ENCODE measurements around the gene ASPHD2. TPM values are rescaled to one million over a fixed set of nuclear protein-coding genes. Genes with fewer than 3 reads are reported as not detected.

The ASPHD2 gene, protein sequence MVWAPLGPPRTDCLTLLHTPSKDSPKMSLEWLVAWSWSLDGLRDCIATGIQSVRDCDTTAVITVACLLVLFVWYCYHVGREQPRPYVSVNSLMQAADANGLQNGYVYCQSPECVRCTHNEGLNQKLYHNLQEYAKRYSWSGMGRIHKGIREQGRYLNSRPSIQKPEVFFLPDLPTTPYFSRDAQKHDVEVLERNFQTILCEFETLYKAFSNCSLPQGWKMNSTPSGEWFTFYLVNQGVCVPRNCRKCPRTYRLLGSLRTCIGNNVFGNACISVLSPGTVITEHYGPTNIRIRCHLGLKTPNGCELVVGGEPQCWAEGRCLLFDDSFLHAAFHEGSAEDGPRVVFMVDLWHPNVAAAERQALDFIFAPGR
- polyA plus RNA-seq (2013): 9.5 and 9.9 TPM in 2 replicates

DNA sequence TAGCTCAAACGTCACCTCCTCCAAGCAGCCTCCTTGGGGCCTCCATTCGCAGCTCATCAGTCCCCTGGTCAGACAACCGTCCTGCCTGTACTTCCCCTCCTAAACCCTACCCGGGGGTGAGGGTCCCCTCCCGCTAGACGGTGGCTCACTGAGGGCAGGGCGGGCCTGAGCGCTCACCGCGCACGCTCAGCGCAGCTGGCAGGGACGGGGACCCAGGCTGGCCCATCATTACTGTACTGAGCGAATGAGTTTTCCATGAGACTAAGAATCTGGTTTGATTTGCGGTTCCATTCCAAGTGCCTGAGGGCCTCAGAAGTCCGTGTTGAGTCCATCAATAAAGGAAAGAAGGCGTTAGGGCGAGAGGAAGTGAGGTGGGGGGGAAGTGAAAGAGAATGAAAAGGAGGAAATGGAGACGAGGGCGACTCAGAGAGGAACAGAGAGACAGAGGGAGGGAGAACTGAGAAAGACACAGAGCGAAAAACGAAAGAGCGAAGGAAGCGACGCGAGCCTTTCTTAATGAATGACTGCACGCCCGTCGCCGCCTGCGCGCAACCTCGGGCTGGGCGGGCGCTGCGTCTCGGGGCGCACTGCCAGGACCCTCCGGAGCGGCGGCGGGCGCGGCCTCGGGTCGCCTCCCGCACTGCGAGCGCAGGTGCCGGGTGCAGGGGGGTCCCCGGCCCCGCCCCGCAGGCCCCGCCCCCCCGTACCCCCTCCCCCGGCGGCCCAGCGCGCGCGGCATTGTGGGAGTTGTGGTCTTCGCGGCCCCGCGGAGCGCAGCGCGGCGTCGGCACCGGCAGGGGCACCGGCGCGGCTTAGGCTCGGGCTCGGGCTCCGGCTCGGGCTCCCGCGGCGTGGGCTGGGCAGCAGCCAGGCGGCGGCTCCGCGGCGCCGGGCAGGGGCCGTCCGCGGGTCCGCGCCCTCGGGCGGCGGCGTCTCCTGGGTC lies at the start of gene ASPHD2:
ASPHD2 (plus strand) TSS at position 746 of the 943 bp plus-strand sequence. CDS start 4,356 bp downstream, outside the sequence.
- Histone ChIP-seq H3K4me2 (ENCODE audit: low read length) (peak within 1 kb of the TSS; percentile 87), H3K36me3 (ENCODE audit: control insufficient read depth in 1 of 2, insufficient read depth in 2 of 2, low read length in 2 of 2) (peaks cover 3 to 5% of the 10 kb centered on the region in 2 experiments), H3K4ac (ENCODE audit: low read depth, low read length) (peak within 1 kb of the TSS; percentile 16), H3K27ac (ENCODE audit: low read depth, low read length) (no peak within 1 kb of the TSS), H2BK5ac (ENCODE audit: low read depth, low read length, poor library complexity) (peak within 1 kb of the TSS; percentile 15), H3K23ac (ENCODE audit: low read length) (no peak within 1 kb of the TSS), H3K79me1 (ENCODE audit: low read length) (peaks cover 7% of the 10 kb centered on the region), H2BK12ac (ENCODE audit: low read length) (peak within 1 kb of the TSS; percentile 11), H2AFZ (ENCODE audit: insufficient read depth, low read length, poor library complexity) (peak within 1 kb of the TSS; percentile 44), H3K18ac (ENCODE audit: low read length) (peak within 1 kb of the TSS; percentile 80), H3K9me3 (ENCODE audit: insufficient read depth, low read depth, low read length) (peaks cover 3% of the 10 kb centered on the region), H3K27me3 (ENCODE audit: insufficient read depth, low read length) (no peaks in the 10 kb centered on the region), H4K8ac (ENCODE audit: low read depth, low read length) (peak within 1 kb of the TSS; percentile 73), H2AK5ac (ENCODE audit: low read length) (peak within 1 kb of the TSS; percentile 13), H4K91ac (ENCODE audit: low read depth, low read length) (peak within 1 kb of the TSS; percentile 67), H3K4me3 (ENCODE audit: low read depth, low read length) (peak within 1 kb of the TSS; percentile 87), H3K79me2 (ENCODE audit: control insufficient read depth, insufficient read depth, low read length, poor library complexity) (peaks cover 2% of the 10 kb centered on the region), H3K9ac (ENCODE audit: low read length) (peak within 1 kb of the TSS; percentile 35), H4K12ac (ENCODE audit: low read depth, low read length) (peak within 1 kb of the TSS; percentile 57), H3K14ac (ENCODE audit: low read length) (peak within 1 kb of the TSS; percentile 60), H3K4me1 (ENCODE audit: control insufficient read depth in 1 of 2, insufficient read depth in 2 of 2, low read length in 2 of 2) (peaks cover 9 to 17% of the 10 kb centered on the region in 2 experiments), H2BK120ac (ENCODE audit: insufficient read depth, low read length, poor library complexity) (peak within 1 kb of the TSS; percentile 9)
- WGBS (ENCODE audit: extremely low coverage, insufficient coverage, insufficient read length): no CpG with 5 or more reads among the region's 96 CpGs
- DNase-seq: peak; percentile 21 to 61

DNA sequence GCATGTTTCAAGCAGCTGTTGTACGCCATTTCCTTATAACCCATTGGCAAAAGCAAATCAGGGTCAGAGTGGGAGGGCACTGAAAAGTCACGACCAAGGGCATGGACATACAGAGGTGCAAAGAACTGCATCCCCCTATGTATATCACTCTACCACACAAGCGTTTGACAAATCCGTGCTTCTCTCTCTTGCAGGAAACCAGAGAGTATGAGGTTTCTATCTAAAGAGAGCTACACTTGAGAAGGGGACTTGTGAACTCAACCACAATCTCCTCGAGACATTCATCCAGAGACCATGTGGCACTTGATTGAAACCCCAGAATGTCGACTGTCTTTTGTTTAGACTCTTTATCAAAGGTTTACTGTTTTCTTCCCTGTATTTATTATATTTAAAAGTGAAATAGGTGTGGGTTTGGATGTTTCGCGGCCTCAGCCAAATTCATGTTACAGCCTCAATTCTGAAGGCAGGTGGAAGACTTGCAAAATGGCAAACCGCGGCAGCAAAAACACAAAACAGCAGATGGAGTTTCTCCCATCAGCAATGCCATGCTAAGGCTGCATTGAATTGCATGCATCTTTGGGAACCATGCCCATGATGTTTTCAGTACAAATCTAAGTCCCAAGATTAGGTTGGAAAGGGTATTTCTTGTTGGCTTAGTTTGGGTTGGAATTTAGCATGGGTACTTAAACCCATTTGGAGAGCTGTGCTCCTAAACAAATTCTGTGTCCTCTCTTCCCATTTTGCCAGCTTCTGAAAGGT lies 48.8 kb upstream of the ASPHD2 start:
- Histone ChIP-seq H3K14ac (ENCODE audit: low read length) (no peak overlapping the region), H4K8ac (ENCODE audit: low read depth, low read length) (no peak overlapping the region)

DNA sequence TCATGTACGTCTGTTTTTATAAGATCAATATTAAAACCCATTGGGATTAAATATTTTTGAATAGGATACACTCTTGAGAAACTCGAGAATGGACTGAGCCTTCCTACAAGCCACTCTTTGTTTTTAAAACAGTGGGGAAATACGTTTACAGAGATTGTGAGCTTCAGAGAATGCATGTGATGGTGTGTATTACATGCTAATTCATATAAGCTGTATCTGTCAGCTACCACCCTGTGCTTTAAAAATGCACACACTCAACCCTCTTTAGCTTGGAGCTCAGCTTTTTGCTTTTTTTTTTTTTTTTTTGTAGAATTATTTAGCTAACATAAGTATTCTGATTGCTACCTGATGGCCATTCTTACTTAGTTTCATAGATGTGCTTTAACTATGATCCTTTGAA lies 46.3 kb upstream of the ASPHD2 start:
- Histone ChIP-seq H3K36me3 (ENCODE audit: control insufficient read depth in 1 of 2, insufficient read depth in 2 of 2, low read length in 2 of 2) (no peaks in the 10 kb centered on the region), H2AFZ (ENCODE audit: insufficient read depth, low read length, poor library complexity) (no peak overlapping the region), H3K4me3 (ENCODE audit: low read depth, low read length) (no peak overlapping the region), H2BK120ac (ENCODE audit: insufficient read depth, low read length, poor library complexity) (no peak overlapping the region), H3K23ac (ENCODE audit: low read length) (no peak overlapping the region), H3K18ac (ENCODE audit: low read length) (no peak overlapping the region), H2BK12ac (ENCODE audit: low read length) (no peak overlapping the region), H4K8ac (ENCODE audit: low read depth, low read length) (no peak overlapping the region), H3K9ac (ENCODE audit: low read length) (no peak overlapping the region), H3K79me2 (ENCODE audit: control insufficient read depth, insufficient read depth, low read length, poor library complexity) (no peaks in the 10 kb centered on the region), H3K27me3 (ENCODE audit: insufficient read depth, low read length) (no peaks in the 10 kb centered on the region), H3K9me3 (ENCODE audit: insufficient read depth, low read depth, low read length) (peaks cover 3% of the 10 kb centered on the region), H2AK5ac (ENCODE audit: low read length) (no peak overlapping the region), H4K12ac (ENCODE audit: low read depth, low read length) (no peak overlapping the region), H3K4me1 (ENCODE audit: control insufficient read depth in 1 of 2, insufficient read depth in 2 of 2, low read length in 2 of 2) (peaks cover 0 to 2% of the 10 kb centered on the region in 2 experiments), H3K14ac (ENCODE audit: low read length) (no peak overlapping the region), H3K4ac (ENCODE audit: low read depth, low read length) (no peak overlapping the region), H3K27ac (ENCODE audit: low read depth, low read length) (no peak overlapping the region), H3K79me1 (ENCODE audit: low read length) (no peaks in the 10 kb centered on the region), H2BK5ac (ENCODE audit: low read depth, low read length, poor library complexity) (no peak overlapping the region), H4K91ac (ENCODE audit: low read depth, low read length) (no peak overlapping the region), H3K4me2 (ENCODE audit: low read length) (no peak overlapping the region)
- WGBS (ENCODE audit: extremely low coverage, insufficient coverage, insufficient read length): no CpG with 5 or more reads among the region's 3 CpGs
- DNase-seq: no peak

More for the DNA sequence above, 48.8 kb upstream of the ASPHD2 start:
- no peak overlapping the region for H3K18ac ChIP-seq (ENCODE audit: low read length)
- peaks cover 3% of the 10 kb centered on the region for H3K9me3 ChIP-seq (ENCODE audit: insufficient read depth, low read depth, low read length)
- peaks cover 0 to 2% of the 10 kb centered on the region in 2 experiments for H3K4me1 ChIP-seq (ENCODE audit: control insufficient read depth in 1 of 2, insufficient read depth in 2 of 2, low read length in 2 of 2)
- no peaks in the 10 kb centered on the region for H3K27me3 ChIP-seq (ENCODE audit: insufficient read depth, low read length)
- DNase-seq: no peak
- H3K23ac ChIP-seq (ENCODE audit: low read length): no peak overlapping the region
- no peak overlapping the region for H3K4me2 ChIP-seq (ENCODE audit: low read length)
- no peak overlapping the region for H2BK120ac ChIP-seq (ENCODE audit: insufficient read depth, low read length, poor library complexity)
- no peak overlapping the region for H2AK5ac ChIP-seq (ENCODE audit: low read length)
- WGBS (ENCODE audit: extremely low coverage, insufficient coverage, insufficient read length): no CpG with 5 or more reads among the region's 10 CpGs
- H3K27ac ChIP-seq (ENCODE audit: low read depth, low read length): no peak overlapping the region
- no peaks in the 10 kb centered on the region for H3K79me2 ChIP-seq (ENCODE audit: control insufficient read depth, insufficient read depth, low read length, poor library complexity)
- H4K12ac ChIP-seq (ENCODE audit: low read depth, low read length): no peak overlapping the region
- no peaks in the 10 kb centered on the region for H3K36me3 ChIP-seq (ENCODE audit: control insufficient read depth in 1 of 2, insufficient read depth in 2 of 2, low read length in 2 of 2)
- no peak overlapping the region for H3K4me3 ChIP-seq (ENCODE audit: low read depth, low read length)
- no peak overlapping the region for H2BK12ac ChIP-seq (ENCODE audit: low read length)
- H3K9ac ChIP-seq (ENCODE audit: low read length): no peak overlapping the region
- no peak overlapping the region for H2BK5ac ChIP-seq (ENCODE audit: low read depth, low read length, poor library complexity)
- no peak overlapping the region for H3K4ac ChIP-seq (ENCODE audit: low read depth, low read length)
- H3K79me1 ChIP-seq (ENCODE audit: low read length): no peaks in the 10 kb centered on the region
- H4K91ac ChIP-seq (ENCODE audit: low read depth, low read length): no peak overlapping the region
- no peak overlapping the region for H2AFZ ChIP-seq (ENCODE audit: insufficient read depth, low read length, poor library complexity)
